SIG-M5 (cell line): ENCODE results near the gene NLGN1.

ENCODE experiments used
- DNase-seq: peaks from one replicate; lab custom pipeline; 2025; lab: John Stamatoyannopoulos, UW

NLGN1 gene

DNA sequence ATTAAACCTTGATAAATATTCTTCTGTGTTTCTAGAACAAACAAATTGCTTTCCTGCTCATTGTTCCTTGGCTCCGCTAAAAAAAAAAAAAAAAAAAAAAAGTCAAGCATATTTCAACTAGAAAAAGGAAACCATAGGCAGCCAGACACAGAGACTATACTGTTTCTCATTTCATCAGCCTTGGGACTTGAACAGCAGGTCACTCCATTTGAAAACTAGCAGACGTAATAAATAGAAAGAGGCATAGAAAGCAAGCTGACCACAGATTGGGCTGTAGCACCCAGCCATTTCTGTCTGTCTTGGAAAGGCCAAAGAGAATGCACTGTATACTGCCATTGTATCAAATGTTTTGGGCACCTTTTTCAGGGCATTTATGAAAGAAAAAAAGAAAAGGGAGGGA, 697.1 kb downstream of the NLGN1 start:
- no peak for DNase-seq

DNA sequence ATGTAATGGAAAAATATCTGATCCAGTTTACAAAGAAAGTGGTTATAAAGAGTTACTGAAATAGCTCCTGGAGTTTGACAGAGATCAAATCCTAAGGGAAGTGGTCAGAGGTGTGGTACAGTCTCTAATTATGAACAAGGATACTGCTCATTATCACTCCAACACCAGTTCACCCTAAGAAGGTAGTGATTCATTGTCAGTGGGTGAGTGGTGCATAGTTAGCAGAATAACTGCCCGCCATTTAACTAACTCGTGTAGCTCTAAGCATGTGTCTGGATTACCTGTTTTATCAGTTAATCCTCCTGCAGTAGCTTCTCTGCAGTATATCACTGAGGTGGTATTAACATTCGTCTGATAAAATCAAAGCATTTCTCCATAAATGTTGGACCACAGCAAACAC, 700.1 kb downstream of the NLGN1 start:
- DNase-seq: no peak

DNA sequence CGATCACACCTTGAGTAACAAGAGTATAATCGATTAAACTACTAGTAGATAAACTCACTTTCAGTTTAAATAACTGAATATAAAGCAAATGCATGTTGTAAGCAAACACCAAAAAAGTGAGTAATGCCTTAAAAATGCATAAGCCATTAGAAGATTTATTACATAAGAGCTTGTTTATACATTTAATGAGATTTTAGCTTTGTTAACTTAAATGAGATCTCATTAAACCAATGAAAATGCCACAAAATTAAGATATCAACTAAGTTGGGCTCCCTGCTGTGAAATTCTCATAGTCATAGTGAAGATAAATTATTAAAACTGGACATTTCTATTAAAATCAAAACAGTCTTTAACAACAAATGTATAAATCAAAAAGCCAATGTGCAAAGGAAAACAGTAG, 701.2 kb downstream of the NLGN1 start:
- DNase-seq: no peak

DNA sequence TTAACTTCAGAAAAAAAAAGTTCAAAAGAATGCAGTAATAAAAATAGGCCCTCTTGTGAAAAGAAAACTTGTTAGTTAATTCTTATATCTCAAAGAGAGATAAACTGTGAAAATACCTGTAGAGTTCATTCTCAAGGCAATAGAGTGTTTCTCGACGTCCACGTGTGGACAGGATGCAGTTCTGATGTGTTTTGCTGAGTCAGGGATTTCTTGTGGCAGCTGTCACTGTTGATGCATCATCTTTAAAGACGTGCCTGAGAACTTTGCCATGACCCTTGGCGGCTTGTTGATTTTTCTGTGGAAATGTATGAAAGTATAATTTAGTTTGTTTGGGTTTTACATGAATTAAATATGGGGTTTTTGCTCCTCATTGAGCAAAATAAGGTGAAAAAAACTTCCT, 702.2 kb downstream of the NLGN1 start:
- no peak for DNase-seq

DNA sequence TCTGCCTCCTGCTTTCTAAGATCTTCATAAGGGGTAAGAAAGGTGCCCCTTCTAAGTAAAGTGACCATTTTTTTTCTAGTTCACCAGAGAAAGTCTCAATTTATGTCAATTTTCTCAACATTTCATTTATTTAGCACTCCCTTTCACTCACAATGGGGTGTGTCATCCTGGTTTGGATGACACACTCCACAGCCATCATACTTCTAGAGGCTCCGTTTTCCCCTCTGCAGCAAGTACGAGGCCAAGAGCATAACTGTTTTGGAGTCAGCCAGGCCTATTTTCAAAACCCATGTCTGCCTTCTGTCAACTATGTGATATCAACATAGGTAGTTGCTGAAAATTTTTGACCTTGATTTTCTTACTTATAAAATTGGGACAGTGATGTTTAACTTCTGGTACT, 703.2 kb downstream of the NLGN1 start:
- DNase-seq: no peak

DNA sequence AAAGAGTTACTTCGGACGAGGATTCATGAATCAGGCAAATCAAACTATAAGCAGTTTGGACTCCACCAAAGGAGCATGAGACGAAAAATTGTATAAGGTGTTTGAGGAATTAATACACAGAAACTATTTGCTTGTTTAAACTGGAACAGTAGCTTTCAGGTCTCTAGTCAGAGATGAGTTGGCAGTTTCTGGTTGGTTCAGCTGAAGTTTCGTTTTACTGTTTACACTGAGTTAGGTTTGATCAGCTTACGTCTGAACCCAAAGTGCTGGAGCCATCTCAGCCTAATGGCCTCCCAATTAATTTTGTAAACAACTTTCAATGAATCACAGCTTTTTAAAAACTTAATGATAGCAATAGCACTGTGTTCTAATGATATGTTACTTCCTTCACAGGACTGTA, 703.7 kb downstream of the NLGN1 start:
- no peak for DNase-seq

DNA sequence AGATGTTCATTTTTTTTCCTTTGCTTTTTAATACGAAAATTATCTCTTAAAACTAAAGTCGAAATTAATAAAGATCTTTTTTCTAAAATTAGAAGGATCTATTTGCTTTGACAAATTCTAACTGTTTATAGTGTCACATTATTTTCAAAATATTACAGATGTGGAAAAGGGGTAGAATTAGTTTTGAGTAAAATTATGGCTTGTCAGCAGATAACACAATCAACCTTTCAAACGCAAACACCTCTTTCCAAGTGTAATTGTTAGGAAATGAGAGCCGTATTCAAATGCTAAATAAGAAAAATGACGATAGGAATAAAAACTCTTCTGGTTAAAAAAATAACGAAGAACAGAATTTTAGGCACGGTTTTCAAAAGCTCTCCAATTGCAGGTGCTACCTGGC, 704.7 kb downstream of the NLGN1 start:
- DNase-seq: no peak

DNA sequence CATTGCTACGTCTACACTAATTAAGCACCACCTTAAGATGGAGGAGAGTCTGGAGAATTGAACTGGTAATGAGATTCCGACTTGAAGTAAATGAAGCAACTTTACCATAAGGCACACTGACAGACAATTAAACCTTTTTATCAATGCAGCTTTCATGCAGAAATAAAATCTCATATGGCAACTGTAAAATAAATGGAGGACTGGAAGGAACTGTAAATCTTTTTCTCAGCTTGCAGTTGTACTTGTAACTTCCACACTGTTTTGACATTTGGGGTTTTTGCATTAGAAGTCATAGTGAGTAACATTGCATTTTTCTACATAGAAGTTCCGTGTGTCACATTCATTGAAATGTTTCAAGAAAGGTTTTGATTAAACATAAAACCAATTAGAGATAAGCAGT, 705.3 kb downstream of the NLGN1 start:
- DNase-seq: no peak

DNA sequence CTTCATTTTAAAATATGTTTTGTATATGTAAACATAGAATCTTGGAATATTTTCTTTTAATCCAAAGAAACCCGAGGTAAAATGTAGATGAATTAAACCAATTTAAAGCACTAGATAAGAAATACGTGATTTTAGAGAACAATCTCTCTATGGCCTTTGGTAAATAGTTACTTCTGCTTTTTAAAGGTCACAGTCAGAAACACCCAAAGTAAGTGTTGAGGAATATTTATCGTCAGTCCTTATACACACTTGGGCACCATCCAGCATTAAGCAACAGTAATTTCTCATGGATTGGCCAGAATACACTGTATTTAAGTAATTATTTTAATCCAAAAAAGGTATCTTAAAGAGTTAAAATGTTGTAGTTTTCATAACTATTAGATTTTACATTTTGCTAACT, 713.2 kb downstream of the NLGN1 start:
- DNase-seq: no peak

DNA sequence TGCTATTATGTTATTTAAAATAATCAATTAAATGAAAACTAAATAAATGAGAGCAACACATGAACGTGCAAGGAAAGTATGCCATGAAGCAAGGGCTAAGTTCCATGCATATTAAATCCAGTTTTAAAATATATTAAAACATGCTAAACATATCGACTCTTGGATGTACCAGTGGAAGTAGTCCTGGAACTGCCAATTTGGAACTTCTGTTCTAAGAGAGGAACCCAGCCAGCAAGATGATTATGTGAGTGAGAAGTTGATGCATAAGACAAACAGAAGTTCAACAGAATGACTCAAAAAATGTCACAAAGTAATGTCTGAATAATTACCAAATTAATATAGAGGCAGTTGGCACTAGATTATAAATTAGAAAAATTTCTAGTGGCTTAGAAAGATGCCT, 714.2 kb downstream of the NLGN1 start:
- DNase-seq: no peak

DNA sequence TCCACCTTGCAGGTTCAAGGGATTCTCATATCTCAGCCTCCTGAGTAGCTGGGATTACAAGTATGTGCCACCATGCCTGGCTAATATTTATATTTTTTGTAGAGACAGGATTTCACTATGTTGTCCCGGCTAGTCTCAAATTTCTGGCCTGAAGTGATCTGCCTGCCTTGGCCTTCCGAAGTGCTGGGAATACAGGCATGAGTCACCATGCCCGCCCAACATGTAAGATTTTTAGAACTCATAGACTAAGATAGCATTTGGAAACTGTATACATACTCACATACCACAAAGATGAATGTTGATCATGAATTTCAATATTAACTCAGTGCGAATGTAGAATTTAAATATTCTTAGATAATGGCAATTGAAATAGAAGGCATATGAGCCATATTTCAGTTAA, 718.9 kb downstream of the NLGN1 start:
- DNase-seq: no peak

DNA sequence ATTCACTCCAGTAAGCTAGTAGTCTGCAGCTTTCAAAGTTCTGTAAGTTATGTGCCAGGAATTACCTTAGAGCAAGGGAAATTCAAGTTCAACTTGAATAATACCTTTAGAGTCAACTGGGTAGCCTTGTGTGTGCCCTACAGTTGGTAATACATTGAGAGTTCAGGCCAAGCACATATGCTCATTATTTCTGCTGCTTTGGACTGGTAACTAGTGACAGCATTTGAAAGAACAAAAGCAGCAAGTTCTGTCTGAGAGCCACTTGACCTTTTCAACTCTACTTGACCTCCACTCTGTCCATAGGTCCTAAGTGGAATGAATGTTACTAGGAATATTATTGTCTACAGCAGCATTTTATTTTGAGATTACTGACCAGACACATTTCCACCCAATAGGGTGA, 723.5 kb downstream of the NLGN1 start:
- DNase-seq: no peak

DNA sequence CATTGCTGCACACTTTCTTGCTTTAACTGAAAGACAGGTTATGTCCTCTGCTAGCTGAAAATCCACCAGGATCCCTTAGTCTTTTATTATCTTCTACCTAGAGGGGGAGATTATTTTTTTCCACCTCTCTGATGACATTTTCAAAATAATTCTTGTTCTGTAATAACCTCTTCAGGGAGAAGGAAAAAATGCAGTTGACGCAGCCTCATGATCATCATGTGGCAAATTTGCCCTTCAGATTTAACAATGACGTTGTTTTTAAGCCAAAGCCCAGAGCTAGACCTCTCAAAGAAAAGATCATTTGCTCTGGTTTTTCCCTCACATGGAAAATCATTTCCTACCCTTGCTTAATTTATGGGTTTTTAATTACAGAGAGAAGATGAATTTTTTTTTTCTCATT, 724.9 kb downstream of the NLGN1 start:
- no peak for DNase-seq

DNA sequence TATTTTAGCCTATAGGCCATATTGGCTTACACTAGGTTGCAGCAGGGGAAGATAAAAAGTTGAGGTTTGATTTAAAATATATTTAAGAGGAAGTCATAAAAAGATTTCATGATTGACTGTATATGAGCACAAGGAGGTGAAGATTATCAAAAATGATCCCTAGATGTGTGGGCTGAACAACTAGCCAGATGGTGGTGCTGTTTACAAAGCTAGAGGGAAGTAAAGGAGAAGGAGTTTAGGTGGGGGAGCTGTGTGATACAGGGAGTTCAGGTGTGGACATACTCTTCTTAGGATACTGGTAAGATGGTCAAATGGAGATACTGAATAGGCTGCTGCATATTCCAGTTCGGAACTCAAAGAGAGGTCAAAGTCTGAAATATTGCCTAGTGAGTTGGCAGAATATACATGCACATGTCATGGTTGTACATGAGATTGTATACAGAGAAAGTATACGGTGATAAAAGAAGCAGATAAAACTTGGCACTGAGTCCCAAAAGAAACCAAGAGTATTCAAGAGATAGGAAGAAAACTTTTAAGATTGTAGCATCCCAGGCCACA, 727.8 kb downstream of the NLGN1 start:
- DNase-seq: no peak

DNA sequence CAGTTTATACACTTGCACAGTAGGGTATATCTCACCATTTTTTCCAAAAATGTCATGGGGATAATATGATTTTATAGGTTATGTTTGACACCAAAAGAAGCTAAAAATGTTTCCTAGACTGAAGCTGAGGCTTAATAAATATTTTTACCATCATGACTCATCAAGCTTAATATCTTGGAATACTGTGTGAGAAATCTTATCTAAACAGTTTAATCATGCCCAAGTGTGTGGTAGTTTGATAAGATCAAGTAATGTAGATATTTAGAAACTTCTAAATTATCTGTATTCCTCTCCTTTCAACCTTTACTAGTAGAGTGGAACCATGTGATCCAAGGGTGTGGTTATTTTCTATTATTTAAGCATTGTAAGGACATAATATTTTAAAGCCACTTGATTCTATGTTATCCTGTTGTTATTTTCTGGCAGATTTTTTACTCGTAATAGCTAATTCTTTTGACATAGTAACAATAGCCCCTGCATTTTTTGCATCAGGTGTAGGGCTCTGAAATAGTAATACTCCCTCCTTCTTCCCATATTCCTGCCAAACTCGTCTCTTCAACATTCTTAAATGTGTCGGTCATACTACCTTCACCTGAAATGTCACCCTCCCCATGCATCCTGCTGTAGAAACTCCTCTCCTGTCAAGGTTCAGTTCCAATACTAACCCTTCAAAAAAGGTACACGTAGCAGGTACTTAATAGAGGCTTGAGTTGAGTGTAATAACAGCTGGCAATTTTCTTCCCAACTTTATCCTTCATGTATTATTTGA, 729.6 kb downstream of the NLGN1 start:
- no peak for DNase-seq

DNA sequence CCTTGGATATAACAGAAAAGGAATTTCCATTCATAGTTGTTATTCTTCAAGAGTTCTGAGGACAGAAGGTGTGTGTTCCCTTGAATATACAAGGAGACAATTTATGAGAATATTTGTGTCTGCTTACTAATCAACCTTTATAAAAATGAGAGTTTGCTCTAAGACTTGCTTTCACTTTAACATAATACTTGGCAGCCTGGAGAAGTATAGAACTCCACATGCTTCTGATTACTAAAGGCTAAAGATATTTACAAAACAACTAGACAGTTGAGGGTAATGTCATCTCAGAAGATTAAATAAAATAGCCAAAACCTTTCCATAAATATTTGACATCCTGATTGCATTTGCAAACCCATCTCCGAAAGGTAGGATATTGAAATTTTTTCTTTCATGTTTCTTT, 734.5 kb downstream of the NLGN1 start:
- DNase-seq: no peak

DNA sequence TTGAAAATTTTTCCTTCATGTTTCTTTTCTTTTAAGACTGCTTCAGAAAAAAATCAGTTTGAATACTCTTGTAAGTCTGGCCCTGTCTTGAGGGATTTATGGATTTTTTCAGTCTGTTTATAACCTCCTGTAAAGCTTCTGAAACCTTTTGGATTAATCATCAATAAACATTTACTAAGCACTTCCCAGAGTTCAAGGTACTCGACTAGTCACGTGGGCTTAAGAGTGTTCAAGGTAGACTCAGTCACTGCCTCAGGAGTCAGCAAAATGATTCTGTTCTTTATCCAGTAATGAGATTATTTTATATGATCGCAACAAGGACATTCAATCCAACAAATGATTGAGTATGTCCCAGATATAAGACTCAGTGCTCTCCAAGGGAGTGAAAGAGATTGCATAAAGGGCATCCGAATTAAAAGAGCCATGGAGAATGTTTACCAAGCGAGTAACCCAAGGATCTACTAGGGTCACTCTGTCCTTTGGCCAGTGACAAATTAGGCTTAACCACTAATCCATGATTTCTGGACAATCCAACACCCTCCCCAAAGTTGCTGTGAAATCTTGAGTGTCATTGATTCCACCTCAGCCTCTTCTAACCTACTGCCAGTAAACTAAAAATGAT, 735.0 kb downstream of the NLGN1 start:
- DNase-seq: no peak

DNA sequence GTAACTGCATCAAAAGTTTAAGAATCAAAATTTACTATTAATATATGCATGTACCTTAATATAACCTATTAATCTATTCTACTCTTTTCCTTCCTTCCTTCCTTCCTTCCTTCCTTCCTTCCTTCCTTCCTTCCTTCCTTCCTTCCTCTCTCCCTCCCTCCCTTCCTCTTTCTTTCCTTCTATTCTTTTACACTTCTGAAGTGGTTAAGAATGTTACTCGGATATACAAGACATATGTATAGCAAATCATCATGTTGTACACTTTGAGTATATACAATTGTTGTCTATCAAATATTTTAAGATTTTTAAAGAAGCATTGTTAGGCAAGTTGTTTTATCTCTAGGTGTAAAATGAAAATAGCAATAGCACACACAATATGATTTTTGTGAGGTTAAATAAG, 748.5 kb downstream of the NLGN1 start:
- DNase-seq: no peak

DNA sequence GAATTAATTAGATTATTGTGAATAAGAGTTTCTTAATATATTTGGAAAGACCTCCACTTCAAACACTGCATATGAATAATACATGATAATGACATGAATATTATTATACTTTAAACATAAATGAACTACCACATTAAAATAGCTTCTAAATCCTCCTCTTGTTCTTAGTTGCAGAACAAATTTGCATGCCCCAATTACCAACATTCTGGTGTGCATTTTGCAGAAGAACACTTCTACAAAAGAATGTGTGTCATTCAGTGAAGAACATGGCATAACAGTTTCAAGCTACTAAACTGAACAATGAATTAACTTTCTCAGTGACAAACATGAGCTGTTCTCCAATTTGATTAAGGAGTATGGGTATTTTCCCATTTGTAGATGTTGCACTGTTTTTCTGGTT, 750.3 kb downstream of the NLGN1 start:
- no peak for DNase-seq

DNA sequence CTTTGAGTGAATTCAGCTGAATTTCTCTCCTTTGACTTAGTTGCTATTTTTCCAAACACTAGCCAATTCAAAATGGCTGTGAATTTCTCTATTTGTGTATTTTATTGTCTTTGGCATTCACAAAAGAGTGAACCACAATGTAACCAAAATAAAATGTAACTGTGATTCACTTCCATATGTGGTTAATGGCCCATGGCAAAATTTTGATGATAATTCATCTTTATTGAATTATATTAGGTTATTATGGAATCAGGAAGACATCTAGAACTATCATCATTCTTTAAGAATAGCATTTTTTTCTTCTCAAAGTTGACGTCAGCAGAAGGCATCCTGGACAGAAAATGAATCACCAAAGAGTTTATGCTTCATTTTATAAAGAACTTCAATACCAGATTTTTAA, 756.3 kb downstream of the NLGN1 start:
- no peak for DNase-seq

DNA sequence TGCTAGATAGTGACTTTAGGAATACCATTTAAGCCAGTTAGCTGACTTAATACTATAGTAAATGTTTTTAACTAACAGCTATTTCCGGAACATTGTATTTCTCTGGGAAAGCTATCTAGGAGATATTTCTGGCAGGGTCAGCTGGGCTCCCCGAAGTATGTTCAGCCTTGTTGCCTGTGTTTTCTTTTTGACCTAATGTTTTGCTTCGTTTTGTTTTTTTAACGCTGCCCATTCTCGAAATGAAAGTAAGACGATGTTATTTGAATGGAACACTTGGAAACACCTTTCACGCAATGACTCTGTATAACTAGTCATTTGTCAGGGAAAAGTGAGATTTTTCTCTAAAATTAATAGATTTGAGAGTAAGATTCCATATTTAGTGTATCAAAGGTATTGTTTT, 758.7 kb downstream of the NLGN1 start:
- DNase-seq: no peak

DNA sequence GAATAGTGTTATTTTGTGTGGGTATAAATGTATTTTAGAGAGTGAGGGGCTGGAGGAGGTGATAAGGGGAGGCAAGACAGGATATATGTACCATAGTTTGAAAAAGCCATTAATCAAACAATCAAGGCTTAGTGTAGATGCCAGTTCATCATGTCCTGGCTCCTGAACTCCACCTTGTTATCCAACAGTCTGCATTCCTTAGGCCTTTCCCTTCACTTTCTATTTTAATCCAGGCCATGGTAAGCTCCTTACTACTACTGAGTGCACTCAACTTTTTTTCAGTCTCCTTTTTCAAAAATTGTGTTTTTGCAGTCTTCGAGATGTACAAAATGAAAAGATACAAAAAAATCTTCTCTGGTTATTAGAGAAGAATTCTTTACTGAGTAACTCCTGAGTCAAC, 761.1 kb downstream of the NLGN1 start:
- no peak for DNase-seq

DNA sequence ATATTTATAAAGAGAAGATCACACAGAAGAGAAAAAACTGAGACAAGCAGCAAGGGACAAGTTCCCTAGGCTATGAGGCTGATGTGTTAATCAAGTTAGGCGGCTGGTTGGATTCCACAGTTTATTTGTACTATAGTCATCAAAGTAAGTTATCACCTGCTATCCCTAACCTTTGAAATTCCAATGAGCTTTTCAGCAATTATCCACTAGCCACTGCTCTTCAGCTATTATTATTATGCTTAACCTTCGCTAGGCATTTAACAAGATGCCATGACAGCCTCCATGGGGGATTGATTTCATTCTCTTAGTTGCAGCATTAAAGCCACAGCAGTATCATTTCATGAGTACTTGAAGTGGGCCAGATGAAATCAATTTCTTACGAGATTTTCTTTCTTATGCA, 762.1 kb downstream of the NLGN1 start:
- DNase-seq: no peak

DNA sequence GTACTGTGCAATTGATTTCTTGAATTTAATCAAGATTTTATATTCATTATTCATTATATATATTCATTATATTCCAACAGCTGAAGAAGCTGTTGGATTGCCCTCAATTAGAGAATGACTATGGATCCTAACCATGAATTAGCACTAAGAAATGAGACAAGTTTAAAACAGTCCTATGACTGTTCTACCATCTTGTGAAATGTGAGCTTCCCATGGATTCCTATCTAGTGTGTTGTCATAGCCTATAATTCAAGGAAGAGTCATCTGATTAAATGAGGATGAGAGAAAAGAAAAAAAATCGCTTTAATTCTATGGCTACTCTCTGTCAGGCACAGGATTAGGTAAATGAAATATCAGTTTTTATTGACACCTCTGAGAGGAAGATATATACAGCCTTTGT, 765.0 kb downstream of the NLGN1 start:
- no peak for DNase-seq
